Measurements from ENCODE around the gene ERVW-1.
"Not testable (repeated sequence)": the region's sequence is repeated elsewhere in the genome, so short reads cannot be mapped to it uniquely, and the experiment has no call there.

DNA sequence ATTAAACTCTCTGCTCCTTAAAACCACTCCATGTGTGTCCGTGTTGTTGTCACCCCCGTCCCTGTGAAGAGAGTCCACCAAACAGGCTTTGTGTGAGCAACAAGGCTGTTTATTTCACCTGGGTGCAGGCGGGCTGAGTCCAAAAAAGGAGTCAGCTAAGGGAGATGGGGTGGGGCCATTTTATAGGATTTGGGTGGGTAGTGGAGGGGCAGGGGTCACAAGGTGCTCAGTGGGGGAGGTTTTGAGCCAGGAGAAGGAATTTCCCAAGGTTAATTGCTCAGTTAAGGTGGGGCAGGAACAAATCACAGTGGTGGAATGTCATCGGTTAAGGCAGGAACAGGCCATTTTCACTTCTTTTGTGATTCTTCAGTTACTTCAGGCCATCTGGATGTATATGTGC lies 1.4 kb upstream of the ERVW-1 start:
- TF ChIP-seq, protein P1, sequence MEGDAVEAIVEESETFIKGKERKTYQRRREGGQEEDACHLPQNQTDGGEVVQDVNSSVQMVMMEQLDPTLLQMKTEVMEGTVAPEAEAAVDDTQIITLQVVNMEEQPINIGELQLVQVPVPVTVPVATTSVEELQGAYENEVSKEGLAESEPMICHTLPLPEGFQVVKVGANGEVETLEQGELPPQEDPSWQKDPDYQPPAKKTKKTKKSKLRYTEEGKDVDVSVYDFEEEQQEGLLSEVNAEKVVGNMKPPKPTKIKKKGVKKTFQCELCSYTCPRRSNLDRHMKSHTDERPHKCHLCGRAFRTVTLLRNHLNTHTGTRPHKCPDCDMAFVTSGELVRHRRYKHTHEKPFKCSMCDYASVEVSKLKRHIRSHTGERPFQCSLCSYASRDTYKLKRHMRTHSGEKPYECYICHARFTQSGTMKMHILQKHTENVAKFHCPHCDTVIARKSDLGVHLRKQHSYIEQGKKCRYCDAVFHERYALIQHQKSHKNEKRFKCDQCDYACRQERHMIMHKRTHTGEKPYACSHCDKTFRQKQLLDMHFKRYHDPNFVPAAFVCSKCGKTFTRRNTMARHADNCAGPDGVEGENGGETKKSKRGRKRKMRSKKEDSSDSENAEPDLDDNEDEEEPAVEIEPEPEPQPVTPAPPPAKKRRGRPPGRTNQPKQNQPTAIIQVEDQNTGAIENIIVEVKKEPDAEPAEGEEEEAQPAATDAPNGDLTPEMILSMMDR (IDR thresholded peaks at IDR 0.05; ENCODE audit: borderline replicate concordance, extremely low read depth, low read length, poor library complexity, severe bottlenecking): not testable (repeated sequence)
- TF ChIP-seq EZH2 (IDR thresholded peaks at IDR 0.05; ENCODE audit: borderline replicate concordance, low read depth, low read length, severe bottlenecking): not testable (repeated sequence)

All from DND-41 (cell line).